Smooth muscle cell (in vitro differentiated cells): ENCODE measurements around the gene FOXN3. TPM values are rescaled to one million over a fixed set of nuclear protein-coding genes. Genes with fewer than 3 reads are reported as not detected.

Experiments used
- DNase-seq: peaks from one replicate; lab custom pipeline; 2025; ENCODE audit not compliant: unreplicated experiment; lab: John Stamatoyannopoulos, UW
- H2AFZ ChIP-seq: fragments of 200-600 bp; sonication (generic); 2 replicates; pipeline ENCODE4 v1.6.0; 2016; ENCODE audit warnings: antibody characterized with exemption, low read depth, mild to moderate bottlenecking
- H3F3A ChIP-seq: fragments of 200-600 bp; sonication (generic); 2 replicates; pipeline ENCODE4 v1.6.0; 2017; ENCODE audit warnings: antibody characterized with exemption, low read depth
- H3K27ac ChIP-seq: fragments of 200-600 bp; sonication (generic); 2 replicates; pipeline ENCODE4 v1.5.1; 2016; ENCODE audit warnings: low read depth, mild to moderate bottlenecking
- H3K27me3 ChIP-seq: fragments of 200-600 bp; sonication (generic); 2 replicates; pipeline ENCODE4 v1.6.1; 2016; ENCODE audit warnings: low read depth, mild to moderate bottlenecking
- H3K36me3 ChIP-seq: fragments of 200-600 bp; sonication (generic); 2 replicates; pipeline ENCODE4 v1.5.1; 2016; ENCODE audit warnings: low read depth
- H3K4me1 ChIP-seq: fragments of 200-600 bp; sonication (generic); 2 replicates; pipeline ENCODE4 v1.5.1; 2016; ENCODE audit warnings: low read depth
- H3K4me2 ChIP-seq: fragments of 200-600 bp; sonication (generic); 2 replicates; pipeline ENCODE4 v1.6.0; 2016; ENCODE audit warnings: mild to moderate bottlenecking
- H3K4me3 ChIP-seq: fragments of 200-600 bp; sonication (generic); 2 replicates; pipeline ENCODE4 v1.5.1; 2016; ENCODE audit warnings: mild to moderate bottlenecking
- H3K79me2 ChIP-seq: fragments of 200-600 bp; sonication (generic); 2 replicates; pipeline ENCODE4 v1.6.0; 2016; ENCODE audit warnings: low read depth, mild to moderate bottlenecking
- H3K9ac ChIP-seq: fragments of 200-600 bp; sonication (generic); 2 replicates; pipeline ENCODE4 v1.6.0; 2016; ENCODE audit warnings: low read depth
- H3K9me3 ChIP-seq: fragments of 200-600 bp; sonication (generic); replicated peaks from 2 replicates; pipeline ENCODE4 v1.5.1; 2016; ENCODE audit warnings: low read depth
- H4K20me1 ChIP-seq: fragments of 200-600 bp; sonication (generic); 2 replicates; pipeline ENCODE4 v1.6.0; 2016; ENCODE audit warnings: low read depth
- CTCF ChIP-seq: fragments of 200-600 bp; sonication (generic); IDR thresholded peaks from 2 replicates; pipeline ENCODE4 v1.5.1; 2017; ENCODE audit warnings: borderline replicate concordance, mild to moderate bottlenecking, antibody characterized with exemption; ENCODE audit not compliant: insufficient read depth, poor library complexity, severe bottlenecking
- WGBS: methylation state at CpG from one replicate; pipeline ENCODE4 v1.1.7; 2016; ENCODE audit warnings: low lambda C conversion rate; 5-methylcytosine and 5-hydroxymethylcytosine counted together
- polyA plus RNA-seq: library from polyadenylated mRNA; unstranded; fragments of >200 nt; fragmentation: Nextera tagmentation; extraction: Ambion mirVana; gene quantifications from 2 replicates; pipeline ENCODE4 v1.2.1, GENCODE V29; 2016
- total RNA-seq: library from RNA; depleted of rRNA; stranded (reverse); fragments of >200 nt; gene quantifications from 2 replicates; pipeline ENCODE4 v1.2.3, GENCODE V29; 2014

FOXN3 gene
- total and polyA plus RNA-seq, 2 experiments from 2014 or later, result 24.5 to 31.5 TPM

- Histone ChIP-seq H3K27me3 (no peaks in the 10 kb centered on the region), H4K20me1 (peaks cover 36% of the 10 kb centered on the region), H3K4me1 (no peaks in the 10 kb centered on the region), H3K36me3 (no peaks in the 10 kb centered on the region), H2AFZ (no peak overlapping the region), H3K79me2 (peaks cover 8% of the 10 kb centered on the region), H3K9me3 (no peaks in the 10 kb centered on the region), H3K4me2 (no peak overlapping the region), H3K27ac (no peak overlapping the region), H3K9ac (no peak overlapping the region), H3K4me3 (no peak overlapping the region), H3F3A (no peaks in the 10 kb centered on the region)
- DNase-seq, result no peak
- 96% methylated on average over 8 of the region's 9 CpGs for WGBS
- TF ChIP-seq CTCF, result no peak
These were observed 92.3 kb downstream of the FOXN3 start for GRCh38 chr14:89324501-89325298.

DNA sequence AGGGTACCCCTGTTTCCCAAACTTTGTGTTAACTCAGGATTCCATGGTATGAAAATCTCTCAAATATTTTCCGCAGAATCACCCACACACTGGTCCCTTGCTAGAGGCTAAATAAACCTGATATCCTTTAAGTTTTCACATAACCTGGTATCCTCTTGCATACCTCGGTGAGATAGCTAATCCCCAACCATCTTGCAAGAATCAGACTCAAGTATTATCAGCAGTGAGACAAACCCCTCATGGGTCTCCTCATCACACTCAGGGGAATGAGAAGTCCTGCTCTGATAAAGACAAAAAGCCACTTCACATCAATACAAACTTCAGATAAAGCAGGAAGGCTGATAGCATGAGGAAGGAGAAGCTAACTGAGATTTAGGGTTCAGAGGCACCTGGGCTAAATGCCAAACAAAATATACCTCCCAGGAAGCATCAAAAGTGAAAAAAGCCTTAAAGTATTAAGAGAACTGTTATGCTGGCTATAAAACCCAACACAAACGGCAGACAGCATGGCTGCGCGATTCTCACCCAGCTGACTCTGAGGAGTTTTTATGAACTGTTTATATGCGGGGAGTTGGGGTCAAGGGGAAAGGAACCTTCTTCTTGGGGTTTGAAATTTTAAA, 96.5 kb downstream of the FOXN3 start:
- Histone ChIP-seq H2AFZ (no peak overlapping the region), H3K27me3 (no peaks in the 10 kb centered on the region), H3K79me2 (peaks cover 6% of the 10 kb centered on the region), H3K4me2 (no peak overlapping the region), H3K9ac (no peak overlapping the region), H3K4me3 (no peak overlapping the region), H3K4me1 (no peaks in the 10 kb centered on the region), H3K36me3 (no peaks in the 10 kb centered on the region), H3K9me3 (no peaks in the 10 kb centered on the region), H3K27ac (no peak overlapping the region), H3F3A (peaks cover 4% of the 10 kb centered on the region), H4K20me1 (peaks cover 29% of the 10 kb centered on the region)
- no peak for DNase-seq
- TF ChIP-seq CTCF, result no peak
- 85% methylated on average over 6 of the region's 6 CpGs for WGBS

DNA sequence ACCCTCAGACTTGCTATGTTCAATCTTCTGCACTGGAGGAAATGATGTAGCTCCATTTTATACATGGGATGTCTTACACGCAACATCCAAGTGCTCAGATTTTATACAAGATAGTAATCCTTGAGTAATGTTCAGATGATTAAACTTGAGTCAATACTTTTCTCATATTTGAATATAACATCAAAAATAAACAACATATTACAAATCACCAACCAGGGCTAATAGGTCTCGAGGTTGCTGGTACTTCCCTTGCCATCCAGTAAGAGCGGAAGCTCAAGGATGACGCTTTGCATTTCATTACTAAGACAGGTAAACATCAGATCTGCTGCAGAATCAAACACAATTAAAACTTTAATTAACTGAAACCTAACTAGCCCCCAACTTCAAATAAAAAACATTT, 97.3 kb downstream of the FOXN3 start:
- no peaks in the 10 kb centered on the region for H3K27me3 ChIP-seq
- H3K9me3 ChIP-seq, result no peaks in the 10 kb centered on the region
- no peak overlapping the region for H3K27ac ChIP-seq
- no peak overlapping the region for H3K4me2 ChIP-seq
- 100% methylated on average over 4 of the region's 4 CpGs for WGBS
- H4K20me1 ChIP-seq, result peaks cover 26% of the 10 kb centered on the region
- H3K4me3 ChIP-seq, result no peak overlapping the region
- no peaks in the 10 kb centered on the region for H3K4me1 ChIP-seq
- peaks cover 8% of the 10 kb centered on the region for H3K79me2 ChIP-seq
- no peak overlapping the region for H3K9ac ChIP-seq
- H2AFZ ChIP-seq, result no peak overlapping the region
- H3K36me3 ChIP-seq, result no peaks in the 10 kb centered on the region
- peaks cover 4% of the 10 kb centered on the region for H3F3A ChIP-seq
- no peak for DNase-seq
- TF ChIP-seq CTCF, result no peak
